ENCODE results near the gene CEP57. TPM values are rescaled to one million over a fixed set of nuclear protein-coding genes. Genes with fewer than 3 reads are reported as not detected.
"Not testable (repeated sequence)": the region's sequence is repeated elsewhere in the genome, so short reads cannot be mapped to it uniquely, and the experiment has no call there.

CEP57 gene
- total RNA-seq, 1 donor from 2014 or later = 35.6 TPM

- no peak for DNase-seq (ENCODE audit: low spot score)
Measured at GRCh38 chr11:95796501-95796900, 6.2 kb downstream of the CEP57 start.

GRCh38 chr11:95799546-95799945 is 9.2 kb downstream of the CEP57 start:
- DNase-seq (ENCODE audit: low spot score) = no peak

DNA sequence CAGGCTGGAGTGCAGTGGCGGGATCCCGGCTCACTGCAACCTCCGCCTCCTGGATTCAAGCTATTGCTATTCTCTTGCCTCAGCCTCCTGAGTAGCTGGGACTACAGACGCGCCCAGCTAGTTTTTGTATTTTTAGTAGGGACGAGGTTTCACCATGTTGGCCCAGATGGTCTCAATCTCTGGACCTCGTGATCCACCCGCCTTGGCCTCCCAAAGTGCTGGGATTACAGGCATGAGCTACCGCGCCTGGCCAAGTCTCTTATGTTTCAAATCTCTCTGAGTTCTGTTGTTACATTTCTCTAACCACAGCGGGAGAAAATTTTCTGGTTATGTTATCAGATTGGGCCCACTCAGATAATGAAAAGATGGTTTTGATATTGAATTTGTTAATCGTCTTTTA is 10.1 kb downstream of the CEP57 start:
- DNase-seq (ENCODE audit: low spot score) = no peak

- DNase-seq (ENCODE audit: low spot score) = no peak
Measured at GRCh38 chr11:95802806-95803205, 12.5 kb downstream of the CEP57 start.

GRCh38 chr11:95803973-95804372 is 13.7 kb downstream of the CEP57 start:
- no peak for DNase-seq (ENCODE audit: low spot score)

GRCh38 chr11:95805869-95806268 is 15.6 kb downstream of the CEP57 start:
- no peak for DNase-seq (ENCODE audit: low spot score)

GRCh38 chr11:95806464-95806863 is 16.2 kb downstream of the CEP57 start:
- not testable (repeated sequence) for DNase-seq (ENCODE audit: low spot score)

DNA sequence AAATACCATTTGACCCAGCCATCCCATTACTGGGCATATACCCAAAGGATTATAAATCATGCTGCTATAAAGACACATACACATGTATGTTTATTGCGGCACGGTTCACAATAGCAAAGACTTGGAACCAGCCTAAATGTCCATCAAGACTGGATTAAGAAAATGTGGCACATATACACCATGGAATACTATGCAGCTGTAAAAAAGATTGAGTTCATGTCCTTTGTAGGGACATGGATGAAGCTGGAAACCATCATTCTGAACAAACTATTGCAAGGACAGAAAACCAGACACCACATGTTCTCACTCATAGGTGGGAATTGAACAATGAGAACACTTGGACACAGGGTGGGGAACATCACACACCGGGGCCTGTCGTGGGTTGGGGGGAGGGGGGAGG is 20.8 kb downstream of the CEP57 start:
- DNase-seq (ENCODE audit: low spot score) = not testable (repeated sequence)

DNA sequence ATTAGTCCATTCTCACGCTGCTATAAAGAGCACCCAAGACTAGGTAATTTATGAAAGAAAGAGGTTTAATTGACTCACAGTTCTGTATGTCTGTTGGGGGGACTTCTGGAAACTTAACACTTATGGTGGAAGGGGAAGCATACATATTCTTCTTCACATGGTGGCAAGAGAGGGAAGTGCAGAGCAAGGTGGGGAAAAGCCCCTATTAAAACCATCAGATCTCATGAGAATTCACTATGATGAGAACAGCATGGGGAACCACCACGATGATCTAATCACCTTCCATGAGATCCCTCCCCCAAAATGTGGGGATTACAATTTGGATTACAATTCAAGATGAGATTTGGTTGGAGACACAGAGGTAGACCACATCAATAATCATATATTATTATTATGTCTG is 25.7 kb downstream of the CEP57 start:
- DNase-seq (ENCODE audit: low spot score) = no peak

GRCh38 chr11:95821640-95822039 is 31.3 kb downstream of the CEP57 start:
- DNase-seq (ENCODE audit: low spot score) = no peak

- no peak for DNase-seq (ENCODE audit: low spot score)
Measured at GRCh38 chr11:95827696-95828095, 37.4 kb downstream of the CEP57 start.

- no peak for DNase-seq (ENCODE audit: low spot score)
Measured at GRCh38 chr11:95829580-95830259, 39.4 kb downstream of the CEP57 start.

GRCh38 chr11:95831198-95831883 is 41.0 kb downstream of the CEP57 start:
- DNase-seq (ENCODE audit: low spot score) = no peak

GRCh38 chr11:95832763-95833162 is 42.5 kb downstream of the CEP57 start:
- no peak for DNase-seq (ENCODE audit: low spot score)

DNA sequence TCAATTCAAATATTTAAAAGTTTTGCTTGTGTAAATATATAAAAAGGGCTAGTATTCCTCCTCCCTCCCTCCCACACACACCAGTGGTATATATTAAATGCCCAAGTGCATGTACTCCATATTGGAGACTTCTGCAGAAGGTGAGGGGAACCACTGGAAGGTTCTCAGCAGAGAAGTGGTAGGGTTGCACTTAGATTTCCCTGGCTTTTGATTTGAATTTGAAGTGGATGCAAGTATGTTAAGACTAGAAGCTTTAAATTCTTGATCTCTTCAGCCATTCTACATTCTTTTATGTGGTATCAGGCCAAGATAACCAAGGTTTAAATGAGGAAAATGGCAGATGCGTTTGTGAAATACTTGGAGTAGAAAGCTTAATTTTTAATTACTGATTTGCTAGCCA is 43.1 kb downstream of the CEP57 start:
- DNase-seq (ENCODE audit: low spot score) = no peak

DNA sequence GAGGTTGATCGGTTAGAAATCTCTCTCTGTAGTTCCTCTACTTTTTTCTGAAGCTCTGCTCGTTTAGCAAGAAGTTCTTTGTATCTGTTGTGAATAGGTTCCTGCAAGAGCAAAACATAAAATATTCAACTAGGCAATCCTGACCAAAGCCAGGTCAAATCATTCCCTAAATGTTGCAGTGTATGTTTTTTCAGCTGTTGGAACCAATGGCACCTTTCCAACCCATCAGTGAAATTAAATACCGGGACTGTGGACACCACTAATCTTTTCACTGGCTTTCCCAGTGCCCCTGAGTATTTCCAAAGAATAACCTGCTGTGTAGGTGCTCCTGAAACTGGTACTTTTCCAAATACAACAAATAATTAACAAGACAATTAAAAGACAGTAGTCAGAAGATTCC is 45.1 kb downstream of the CEP57 start:
- DNase-seq (ENCODE audit: low spot score) = no peak

GRCh38 chr11:95835768-95836488 is 45.6 kb downstream of the CEP57 start:
- peak; percentile 69 for DNase-seq (ENCODE audit: low spot score)

DNA sequence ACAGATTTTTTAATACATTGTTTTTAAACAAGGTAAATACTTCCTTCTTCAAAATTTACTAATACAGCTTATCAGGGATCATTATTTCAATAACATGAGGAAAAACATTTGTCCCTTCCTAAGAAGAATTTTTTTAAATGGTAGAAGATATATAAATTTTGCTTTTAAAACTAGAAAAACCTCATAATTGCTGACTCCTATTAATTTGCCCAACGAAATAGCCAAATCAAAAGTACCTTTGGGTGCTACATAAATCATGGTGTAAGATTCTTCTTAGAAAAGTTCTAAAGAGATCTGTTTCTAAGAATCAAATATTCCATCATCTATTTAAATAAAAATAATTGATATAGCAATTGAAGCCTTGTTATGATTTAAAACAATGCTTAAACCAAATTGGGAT is 54.9 kb downstream of the CEP57 start:
- no peak for DNase-seq (ENCODE audit: low spot score)

DNA sequence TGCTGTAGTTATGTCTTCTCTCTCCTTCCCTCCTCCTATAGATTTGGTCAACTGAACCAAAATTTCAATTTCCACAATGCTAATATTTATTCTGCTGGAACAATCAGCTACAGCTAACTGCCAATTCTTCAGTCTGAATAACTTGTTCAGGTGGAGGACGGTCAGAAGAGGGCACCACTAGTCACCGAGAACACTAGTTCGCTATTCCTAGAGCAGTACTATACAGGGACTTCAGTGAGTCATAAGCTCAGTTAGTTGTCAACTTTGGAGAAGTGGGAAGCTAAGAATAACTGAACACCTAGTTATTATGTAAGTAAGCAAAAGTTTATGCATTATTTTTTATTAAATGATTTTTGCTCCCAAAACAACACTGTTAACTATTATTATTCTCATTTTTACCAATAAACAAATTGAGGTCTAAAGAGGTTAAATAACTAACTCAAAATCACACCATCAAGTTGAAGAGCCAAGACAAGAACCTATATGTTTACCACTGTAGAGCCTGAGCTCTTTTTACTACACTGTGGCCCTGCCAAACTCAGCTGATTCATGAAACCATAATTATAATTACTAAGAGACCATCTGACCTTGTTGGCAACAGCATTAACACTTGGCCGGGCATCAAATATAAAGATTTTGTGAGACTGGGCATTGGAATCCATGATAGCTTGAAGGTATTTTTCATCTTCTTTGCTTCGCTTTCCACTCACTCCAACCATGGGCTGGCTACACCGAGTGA is 59.0 kb downstream of the CEP57 start:
- DNase-seq (ENCODE audit: low spot score) = peak; percentile 45

- DNase-seq (ENCODE audit: low spot score) = no peak
Measured at GRCh38 chr11:95850137-95850536, 59.8 kb downstream of the CEP57 start.

DNA sequence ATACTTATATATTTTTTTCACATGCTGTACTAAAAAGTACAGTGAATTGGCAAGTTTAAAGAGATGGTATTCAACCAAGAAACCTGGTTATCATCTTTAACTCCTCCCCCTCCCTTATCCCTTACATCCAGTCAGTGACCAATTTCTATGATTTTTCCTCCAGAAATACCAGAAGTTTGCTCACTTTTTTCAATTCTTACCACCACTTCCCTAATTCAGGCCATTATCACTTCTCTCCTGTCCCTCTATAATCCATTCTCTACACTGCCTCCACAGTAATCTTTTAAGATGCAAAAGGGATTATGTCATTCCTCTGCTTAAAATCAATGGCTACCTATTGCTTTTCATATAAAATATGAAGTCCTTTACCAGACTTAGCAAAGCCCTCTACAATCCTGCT is 62.8 kb downstream of the CEP57 start:
- DNase-seq (ENCODE audit: low spot score) = no peak

DNA sequence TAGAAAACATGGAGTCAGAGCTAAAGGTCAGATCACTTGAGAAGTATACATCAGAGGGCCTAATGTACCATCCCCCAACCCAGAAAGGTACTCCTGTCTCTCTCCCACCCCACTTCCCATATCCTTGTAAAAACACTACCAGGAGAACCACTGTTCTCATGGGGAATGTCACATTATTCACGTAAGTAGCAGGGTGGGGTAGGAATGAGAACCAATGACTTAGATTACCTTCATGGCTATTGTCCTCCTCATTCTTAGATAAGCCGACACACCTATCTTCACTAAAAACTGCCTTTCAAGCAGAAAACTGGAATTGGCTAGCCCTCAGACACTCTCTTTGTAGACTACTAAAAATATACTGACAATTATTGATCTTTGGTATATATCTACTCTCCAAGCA is 63.6 kb downstream of the CEP57 start:
- DNase-seq (ENCODE audit: low spot score) = no peak

Data from ureter (tissue), 1 donor.